ENCODE measurements around the gene WDR45. TPM values are rescaled to one million over a fixed set of nuclear protein-coding genes. Genes with fewer than 3 reads are reported as not detected.

The WDR45 gene
- total and polyA plus RNA-seq, 2 of the 13 experiments (the other 11 are each of a cell fraction or from before 2014, with no cell fraction given) = 16.4 to 65.5 TPM

- TF ChIP-seq, protein P1, sequence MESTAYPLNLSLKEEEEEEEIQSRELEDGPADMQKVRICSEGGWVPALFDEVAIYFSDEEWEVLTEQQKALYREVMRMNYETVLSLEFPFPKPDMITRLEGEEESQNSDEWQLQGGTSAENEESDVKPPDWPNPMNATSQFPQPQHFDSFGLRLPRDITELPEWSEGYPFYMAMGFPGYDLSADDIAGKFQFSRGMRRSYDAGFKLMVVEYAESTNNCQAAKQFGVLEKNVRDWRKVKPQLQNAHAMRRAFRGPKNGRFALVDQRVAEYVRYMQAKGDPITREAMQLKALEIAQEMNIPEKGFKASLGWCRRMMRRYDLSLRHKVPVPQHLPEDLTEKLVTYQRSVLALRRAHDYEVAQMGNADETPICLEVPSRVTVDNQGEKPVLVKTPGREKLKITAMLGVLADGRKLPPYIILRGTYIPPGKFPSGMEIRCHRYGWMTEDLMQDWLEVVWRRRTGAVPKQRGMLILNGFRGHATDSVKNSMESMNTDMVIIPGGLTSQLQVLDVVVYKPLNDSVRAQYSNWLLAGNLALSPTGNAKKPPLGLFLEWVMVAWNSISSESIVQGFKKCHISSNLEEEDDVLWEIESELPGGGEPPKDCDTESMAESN (CRISPR knock-in tag; conservative IDR thresholded peaks at IDR 0.05) = no peak
- TF ChIP-seq ZNF652 (CRISPR knock-in tag; IDR thresholded peaks at IDR 0.05; ENCODE audit: borderline replicate concordance, low read depth) = no peak
- no peak for TF ChIP-seq ZBTB37 (CRISPR knock-in tag; IDR thresholded peaks at IDR 0.05)
- TF ChIP-seq ZNF510 (CRISPR knock-in tag; IDR thresholded peaks at IDR 0.05; ENCODE audit: low read depth) = no peak
- TF ChIP-seq SALL1 (CRISPR knock-in tag; IDR thresholded peaks at IDR 0.05) = peak; percentile 13; the same call in 1 of the 2 replicates
- no peak for TF ChIP-seq ZNF607 (CRISPR knock-in tag; IDR thresholded peaks at IDR 0.05; ENCODE audit: borderline replicate concordance)
- 0 out of 2 replicates have a peak, but pooled peaks have one; percentile 31 for TF ChIP-seq HNRNPL (IDR thresholded peaks at IDR 0.05; ENCODE audit: low read depth, low read length)
- peak; percentile 18; the same call in 1 of the 3 replicates for TF ChIP-seq MXI1 (IDR thresholded peaks at IDR 0.05; ENCODE audit: borderline replicate concordance, low read depth, low read length)
- no peak for TF ChIP-seq NRL (CRISPR knock-in tag; IDR thresholded peaks at IDR 0.05; ENCODE audit: borderline replicate concordance)
- TF ChIP-seq, protein P2, sequence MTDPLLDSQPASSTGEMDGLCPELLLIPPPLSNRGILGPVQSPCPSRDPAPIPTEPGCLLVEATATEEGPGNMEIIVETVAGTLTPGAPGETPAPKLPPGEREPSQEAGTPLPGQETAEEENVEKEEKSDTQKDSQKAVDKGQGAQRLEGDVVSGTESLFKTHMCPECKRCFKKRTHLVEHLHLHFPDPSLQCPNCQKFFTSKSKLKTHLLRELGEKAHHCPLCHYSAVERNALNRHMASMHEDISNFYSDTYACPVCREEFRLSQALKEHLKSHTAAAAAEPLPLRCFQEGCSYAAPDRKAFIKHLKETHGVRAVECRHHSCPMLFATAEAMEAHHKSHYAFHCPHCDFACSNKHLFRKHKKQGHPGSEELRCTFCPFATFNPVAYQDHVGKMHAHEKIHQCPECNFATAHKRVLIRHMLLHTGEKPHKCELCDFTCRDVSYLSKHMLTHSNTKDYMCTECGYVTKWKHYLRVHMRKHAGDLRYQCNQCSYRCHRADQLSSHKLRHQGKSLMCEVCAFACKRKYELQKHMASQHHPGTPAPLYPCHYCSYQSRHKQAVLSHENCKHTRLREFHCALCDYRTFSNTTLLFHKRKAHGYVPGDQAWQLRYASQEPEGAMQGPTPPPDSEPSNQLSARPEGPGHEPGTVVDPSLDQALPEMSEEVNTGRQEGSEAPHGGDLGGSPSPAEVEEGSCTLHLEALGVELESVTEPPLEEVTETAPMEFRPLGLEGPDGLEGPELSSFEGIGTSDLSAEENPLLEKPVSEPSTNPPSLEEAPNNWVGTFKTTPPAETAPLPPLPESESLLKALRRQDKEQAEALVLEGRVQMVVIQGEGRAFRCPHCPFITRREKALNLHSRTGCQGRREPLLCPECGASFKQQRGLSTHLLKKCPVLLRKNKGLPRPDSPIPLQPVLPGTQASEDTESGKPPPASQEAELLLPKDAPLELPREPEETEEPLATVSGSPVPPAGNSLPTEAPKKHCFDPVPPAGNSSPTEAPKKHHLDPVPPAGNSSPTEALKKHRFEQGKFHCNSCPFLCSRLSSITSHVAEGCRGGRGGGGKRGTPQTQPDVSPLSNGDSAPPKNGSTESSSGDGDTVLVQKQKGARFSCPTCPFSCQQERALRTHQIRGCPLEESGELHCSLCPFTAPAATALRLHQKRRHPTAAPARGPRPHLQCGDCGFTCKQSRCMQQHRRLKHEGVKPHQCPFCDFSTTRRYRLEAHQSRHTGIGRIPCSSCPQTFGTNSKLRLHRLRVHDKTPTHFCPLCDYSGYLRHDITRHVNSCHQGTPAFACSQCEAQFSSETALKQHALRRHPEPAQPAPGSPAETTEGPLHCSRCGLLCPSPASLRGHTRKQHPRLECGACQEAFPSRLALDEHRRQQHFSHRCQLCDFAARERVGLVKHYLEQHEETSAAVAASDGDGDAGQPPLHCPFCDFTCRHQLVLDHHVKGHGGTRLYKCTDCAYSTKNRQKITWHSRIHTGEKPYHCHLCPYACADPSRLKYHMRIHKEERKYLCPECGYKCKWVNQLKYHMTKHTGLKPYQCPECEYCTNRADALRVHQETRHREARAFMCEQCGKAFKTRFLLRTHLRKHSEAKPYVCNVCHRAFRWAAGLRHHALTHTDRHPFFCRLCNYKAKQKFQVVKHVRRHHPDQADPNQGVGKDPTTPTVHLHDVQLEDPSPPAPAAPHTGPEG (CRISPR knock-in tag; IDR thresholded peaks at IDR 0.05) = no peak; the same call in 1 of the 2 replicates
- TF ChIP-seq SNAPC2 (CRISPR knock-in tag; IDR thresholded peaks at IDR 0.05) = no peak
- no peak for TF ChIP-seq RBM22 (optimal IDR thresholded peaks at IDR 0.05; ENCODE audit: low read length)
- TF ChIP-seq KLF16 (CRISPR knock-in tag; IDR thresholded peaks at IDR 0.05) = no peak
- TF ChIP-seq, protein P3, sequence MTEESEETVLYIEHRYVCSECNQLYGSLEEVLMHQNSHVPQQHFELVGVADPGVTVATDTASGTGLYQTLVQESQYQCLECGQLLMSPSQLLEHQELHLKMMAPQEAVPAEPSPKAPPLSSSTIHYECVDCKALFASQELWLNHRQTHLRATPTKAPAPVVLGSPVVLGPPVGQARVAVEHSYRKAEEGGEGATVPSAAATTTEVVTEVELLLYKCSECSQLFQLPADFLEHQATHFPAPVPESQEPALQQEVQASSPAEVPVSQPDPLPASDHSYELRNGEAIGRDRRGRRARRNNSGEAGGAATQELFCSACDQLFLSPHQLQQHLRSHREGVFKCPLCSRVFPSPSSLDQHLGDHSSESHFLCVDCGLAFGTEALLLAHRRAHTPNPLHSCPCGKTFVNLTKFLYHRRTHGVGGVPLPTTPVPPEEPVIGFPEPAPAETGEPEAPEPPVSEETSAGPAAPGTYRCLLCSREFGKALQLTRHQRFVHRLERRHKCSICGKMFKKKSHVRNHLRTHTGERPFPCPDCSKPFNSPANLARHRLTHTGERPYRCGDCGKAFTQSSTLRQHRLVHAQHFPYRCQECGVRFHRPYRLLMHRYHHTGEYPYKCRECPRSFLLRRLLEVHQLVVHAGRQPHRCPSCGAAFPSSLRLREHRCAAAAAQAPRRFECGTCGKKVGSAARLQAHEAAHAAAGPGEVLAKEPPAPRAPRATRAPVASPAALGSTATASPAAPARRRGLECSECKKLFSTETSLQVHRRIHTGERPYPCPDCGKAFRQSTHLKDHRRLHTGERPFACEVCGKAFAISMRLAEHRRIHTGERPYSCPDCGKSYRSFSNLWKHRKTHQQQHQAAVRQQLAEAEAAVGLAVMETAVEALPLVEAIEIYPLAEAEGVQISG (CRISPR knock-in tag; IDR thresholded peaks at IDR 0.05) = peak; percentile 73
- peak; percentile 70 for TF ChIP-seq KDM2A (CRISPR knock-in tag; IDR thresholded peaks at IDR 0.05; ENCODE audit: borderline replicate concordance, low read depth)
- TF ChIP-seq DMAP1 (CRISPR knock-in tag; IDR thresholded peaks at IDR 0.05) = peak; percentile 57
- TF ChIP-seq RFXANK (CRISPR knock-in tag; IDR thresholded peaks at IDR 0.05) = no peak
Measured at GRCh38 chrX:49079489-49080428, at the start of gene WDR45 (continued).
